Measurements from ENCODE around the gene TAGAP.

GRCh38 chr6:159065091-159065490 lies 20.3 kb upstream of the TAGAP start:
- TF ChIP-seq ATF3 (IDR thresholded peaks at IDR 0.05) (no peak), MAX (IDR thresholded peaks at IDR 0.05) (no peak), POLR2AphosphoS5 (IDR thresholded peaks at IDR 0.05; ENCODE audit: low read depth, low read length) (no peak), CTCF (IDR thresholded peaks at IDR 0.05 in 2 of 3, conservative IDR thresholded peaks at IDR 0.05 in 1 of 3; ENCODE audit: borderline replicate concordance in 1 of 3, insufficient read depth in 1 of 3, low read depth in 2 of 3, low read length in 2 of 3) (no peak), ZBTB33 (IDR thresholded peaks at IDR 0.05; ENCODE audit: extremely low read depth, insufficient replicate concordance, low read length) (no peak), POLR2A (IDR thresholded peaks at IDR 0.05; ENCODE audit: borderline replicate concordance, extremely low read depth, insufficient read depth, insufficient read length) (no peak), EZH2phosphoT487 (IDR thresholded peaks at IDR 0.05; ENCODE audit: borderline replicate concordance) (no peak), RAD21 (IDR thresholded peaks at IDR 0.05; ENCODE audit: low read depth) (no peak), EZH2 (IDR thresholded peaks at IDR 0.05) (no peak), YY1 (IDR thresholded peaks at IDR 0.05; ENCODE audit: extremely low read depth, insufficient replicate concordance, low read depth, low read length) (no peak), JUND (IDR thresholded peaks at IDR 0.05) (no peak), SIN3A (IDR thresholded peaks at IDR 0.05; ENCODE audit: low read depth) (no peak), SRF (IDR thresholded peaks at IDR 0.05; ENCODE audit: low read depth) (no peak)

Data from HCT116 (cell line).